ENCODE measurements around the gene TMX2.
A peak's percentile ranks its signal among the peaks of the same experiment; 100 is the strongest.
"Not testable (repeated sequence)": the region's sequence is repeated elsewhere in the genome, so short reads cannot be mapped to it uniquely, and the experiment has no call there.

Gene TMX2

GRCh38 chr11:57712256-57713150, at the start of gene TMX2:
TSS of gene TMX2 (plus strand) at chr11:57712593. CDS start at chr11:57712619, 26 bp downstream.
- peak; percentile 80 for DNase-seq (ENCODE audit: low read depth)

DNA sequence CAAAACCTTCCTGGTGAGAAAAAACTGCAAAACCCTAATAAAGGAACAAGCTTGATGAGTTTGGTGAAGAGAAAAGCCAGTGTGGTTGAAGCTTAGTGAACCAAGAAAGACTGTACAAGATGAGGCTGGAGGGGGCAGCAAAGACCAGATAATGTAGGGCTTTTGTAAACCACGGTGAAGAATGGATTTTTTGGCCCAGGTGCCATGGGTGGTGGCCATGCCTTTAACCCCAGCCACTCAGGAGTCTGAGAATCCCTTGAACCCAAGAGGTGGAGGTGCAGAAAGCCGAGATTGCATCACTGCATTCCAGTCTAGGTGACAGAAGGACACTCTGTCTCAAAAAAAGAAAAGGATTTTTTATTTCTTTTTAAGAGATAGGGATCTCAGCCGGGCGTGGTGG, 49.5 kb upstream of the TMX2 start:
- DNase-seq (ENCODE audit: low read depth) = no peak

DNA sequence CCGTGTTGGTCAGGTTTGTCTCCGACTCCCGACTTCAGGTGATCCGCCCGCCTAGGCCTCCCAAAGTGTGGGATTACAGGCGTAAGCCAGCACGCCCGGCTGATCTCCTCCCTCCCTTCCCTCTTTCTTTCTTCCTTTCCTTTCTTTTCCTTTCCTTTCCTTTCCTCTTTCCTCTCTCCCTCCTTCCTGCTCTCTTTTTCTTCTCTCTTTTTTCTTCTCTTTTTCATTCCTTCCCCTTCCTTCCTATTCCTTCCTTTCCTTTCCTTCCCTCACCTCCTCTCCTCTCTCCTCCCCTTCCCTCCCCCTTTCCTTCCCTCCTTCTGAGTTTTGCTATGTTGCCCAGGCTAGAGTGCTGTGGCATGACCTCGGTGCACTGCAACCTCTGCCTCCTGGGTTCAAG, 48.4 kb upstream of the TMX2 start:
- no peak for DNase-seq (ENCODE audit: low read depth)

GRCh38 chr11:57667117-57667735, 45.2 kb upstream of the TMX2 start:
- DNase-seq (ENCODE audit: low read depth) = peak; percentile 85

DNA sequence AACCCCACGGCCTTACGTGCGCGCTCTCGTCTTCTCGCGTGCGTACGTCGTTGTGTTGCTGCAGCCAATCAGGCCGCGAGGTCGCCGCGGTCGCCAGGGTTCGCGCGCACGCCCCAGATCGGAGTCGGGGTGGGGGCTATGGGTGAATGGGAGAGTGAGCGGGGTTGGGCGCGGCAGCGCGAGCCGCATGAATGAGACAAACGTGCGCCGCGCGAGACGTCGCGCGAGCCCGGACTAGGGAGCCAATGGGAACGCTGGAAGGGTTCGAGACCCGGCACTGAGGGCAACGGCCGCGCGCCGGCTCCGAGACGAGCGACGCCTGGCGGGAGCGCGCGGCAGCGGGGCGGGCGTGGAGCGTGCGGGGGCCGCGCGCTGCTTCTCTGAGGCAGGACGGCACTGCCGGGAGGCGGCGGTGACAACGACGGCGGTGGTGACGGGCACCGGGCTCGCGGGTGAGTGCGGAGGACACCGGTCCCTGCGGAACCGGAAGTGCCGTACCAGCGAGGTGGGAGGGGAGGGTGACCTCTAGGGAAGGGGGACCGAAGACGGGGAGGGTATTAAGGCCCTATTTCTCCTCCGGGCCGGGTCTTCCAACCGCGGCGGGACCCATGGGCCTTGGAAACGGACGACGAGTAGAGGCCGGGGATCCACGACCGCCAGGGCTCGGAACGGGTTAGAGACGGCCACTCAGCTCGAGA, 44.5 kb upstream of the TMX2 start, which contains the start of gene ZDHHC5:
Gene ZDHHC5 (plus strand): TSS at position 379 of the 698 bp plus-strand sequence. CDS start 4,977 bp downstream, outside the sequence.
- DNase-seq (ENCODE audit: low read depth) = peak; percentile 99

DNA sequence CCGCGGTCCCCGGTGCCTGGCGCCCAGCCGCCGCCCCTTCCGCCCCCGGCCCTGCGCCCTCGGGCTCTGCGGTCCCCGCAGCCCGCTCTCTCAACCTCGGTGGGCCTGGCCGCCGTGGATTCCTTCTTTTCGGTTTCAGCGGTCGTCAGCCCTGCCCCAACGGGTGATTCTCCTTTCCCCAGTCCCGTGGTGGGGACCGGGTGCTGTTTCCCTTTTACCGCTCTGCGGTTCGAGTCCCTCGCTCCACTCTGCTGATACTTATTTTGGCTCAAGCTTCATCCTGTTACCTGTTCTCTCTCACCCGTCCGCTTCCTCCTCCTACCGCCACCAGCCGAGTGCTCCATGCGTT, 44.0 kb upstream of the TMX2 start:
- no peak for DNase-seq (ENCODE audit: low read depth)

DNA sequence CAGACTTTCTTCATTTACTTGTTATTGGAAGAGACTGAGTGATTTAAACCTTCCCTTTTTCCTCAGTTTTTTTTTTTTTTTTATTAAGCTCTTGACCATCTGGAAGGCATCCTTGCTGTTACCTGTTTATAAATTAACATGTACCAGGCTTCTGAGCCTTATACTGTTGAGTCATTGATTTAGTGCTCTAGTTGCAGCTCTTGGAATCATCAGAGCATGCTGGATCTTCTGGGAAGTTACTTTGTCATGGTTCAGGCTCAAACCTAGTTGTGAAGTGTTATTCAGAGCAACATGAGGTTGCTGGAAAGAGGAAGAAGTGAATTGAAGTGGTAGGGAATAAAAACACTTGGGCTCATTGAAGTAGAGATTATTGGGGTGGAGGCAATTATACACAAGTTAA, 38.1 kb upstream of the TMX2 start:
- DNase-seq (ENCODE audit: low read depth) = no peak

DNA sequence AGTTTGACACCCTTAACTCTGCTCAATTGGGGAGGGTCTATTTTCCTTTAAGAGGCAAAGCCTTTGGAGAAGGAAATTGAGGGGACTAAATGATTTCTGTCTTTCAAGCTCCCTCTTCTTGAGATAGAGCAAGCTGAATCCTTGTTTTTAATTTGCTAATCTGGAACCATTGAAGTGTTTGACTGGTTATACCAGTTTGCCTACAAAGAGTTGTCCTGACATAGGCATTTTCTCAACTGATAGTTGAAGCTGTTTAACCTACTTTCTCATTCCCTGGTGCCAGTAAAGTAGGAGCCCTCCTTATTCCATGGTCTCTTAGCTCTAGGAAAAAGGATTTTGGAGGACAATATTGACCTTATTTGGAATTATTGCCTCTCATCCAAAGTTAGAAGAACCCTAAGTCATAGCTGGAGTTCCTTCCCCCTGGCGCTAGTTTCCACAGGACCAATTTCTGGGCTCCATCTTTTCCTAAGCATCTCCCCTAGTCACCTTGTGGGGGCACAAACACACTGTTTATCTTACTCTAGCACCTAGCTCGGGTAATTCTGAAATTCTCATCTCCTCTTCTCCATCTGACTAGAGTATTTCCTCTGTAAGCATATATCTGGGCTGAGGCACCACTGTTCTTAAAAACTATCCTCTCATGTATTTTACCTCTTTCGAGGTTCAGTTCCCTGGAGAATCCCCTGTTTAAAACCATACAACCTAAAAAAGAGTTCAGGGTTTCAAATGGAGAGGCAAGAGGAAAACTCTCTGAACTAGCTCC, 37.0 kb upstream of the TMX2 start:
- DNase-seq (ENCODE audit: low read depth) = no peak

DNA sequence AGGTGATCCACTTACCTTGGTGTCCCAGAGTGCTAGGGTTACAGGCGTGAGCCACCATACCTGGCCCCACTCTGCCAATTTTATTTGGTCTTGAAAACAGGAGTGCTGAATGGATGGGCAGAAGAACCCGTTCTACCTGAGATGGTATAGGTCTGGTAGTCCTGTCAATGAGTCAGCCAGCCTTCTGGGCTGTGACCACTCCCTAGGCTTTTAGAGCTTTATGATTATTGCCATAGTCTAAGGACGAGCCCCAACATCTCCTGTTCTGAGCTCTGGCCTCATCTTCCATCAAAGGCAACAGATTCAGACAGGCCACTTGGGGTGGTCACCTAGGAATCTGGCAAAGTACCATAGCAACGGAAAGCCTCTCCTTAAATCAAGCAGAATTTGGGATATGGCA, 33.0 kb upstream of the TMX2 start:
- no peak for DNase-seq (ENCODE audit: low read depth)

GRCh38 chr11:57680552-57680874, 31.9 kb upstream of the TMX2 start:
- DNase-seq (ENCODE audit: low read depth) = no peak

- no peak for DNase-seq (ENCODE audit: low read depth)
Observed at GRCh38 chr11:57681168-57681567, 31.2 kb upstream of the TMX2 start.

- DNase-seq (ENCODE audit: low read depth) = not testable (repeated sequence)
Observed at GRCh38 chr11:57690474-57690873, 21.9 kb upstream of the TMX2 start.

- DNase-seq (ENCODE audit: low read depth) = no peak
Observed at GRCh38 chr11:57698843-57699365, 13.5 kb upstream of the TMX2 start.

DNA sequence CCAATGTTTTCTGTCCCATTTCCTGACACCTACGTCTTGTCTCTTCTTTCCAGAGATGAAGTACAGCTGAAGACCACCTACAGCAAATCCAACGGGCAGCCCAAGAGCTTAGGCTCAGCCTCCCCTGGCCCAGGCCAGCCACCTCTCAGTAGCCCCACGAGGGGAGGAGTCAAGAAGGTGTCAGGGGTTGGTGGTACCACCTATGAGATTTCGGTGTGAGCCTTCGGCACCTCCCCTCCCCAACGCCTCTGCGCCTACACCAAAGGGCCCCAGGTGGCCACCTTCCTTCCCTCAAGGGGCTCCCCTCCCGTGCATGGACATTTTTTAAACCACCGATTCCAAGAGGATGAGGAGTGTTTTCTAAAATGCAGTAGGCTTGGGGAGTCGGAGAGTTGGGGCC, 12.6 kb upstream of the TMX2 start:
- DNase-seq (ENCODE audit: low read depth) = no peak

DNA sequence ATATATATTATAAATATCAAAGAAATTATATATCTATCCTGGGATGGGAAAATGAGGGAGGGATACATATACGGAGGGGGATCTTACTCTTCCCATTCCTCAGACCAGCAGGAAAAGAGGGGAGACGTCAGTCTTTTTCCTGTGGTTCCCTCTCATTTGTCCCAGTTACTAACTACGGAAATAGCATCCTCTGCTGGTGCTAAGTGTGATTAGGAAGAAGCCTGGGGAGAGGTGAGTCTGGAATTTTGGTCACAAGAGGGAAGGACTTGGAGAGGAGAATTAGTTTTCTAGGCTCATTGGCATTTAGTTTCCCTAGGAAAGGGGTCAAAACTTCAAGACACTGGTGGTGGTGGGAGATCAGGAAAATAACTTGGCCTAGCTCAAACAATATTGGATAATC, 12.0 kb upstream of the TMX2 start:
- no peak for DNase-seq (ENCODE audit: low read depth)

- DNase-seq (ENCODE audit: low read depth) = no peak
Observed at GRCh38 chr11:57703341-57703740, 9.1 kb upstream of the TMX2 start.

DNA sequence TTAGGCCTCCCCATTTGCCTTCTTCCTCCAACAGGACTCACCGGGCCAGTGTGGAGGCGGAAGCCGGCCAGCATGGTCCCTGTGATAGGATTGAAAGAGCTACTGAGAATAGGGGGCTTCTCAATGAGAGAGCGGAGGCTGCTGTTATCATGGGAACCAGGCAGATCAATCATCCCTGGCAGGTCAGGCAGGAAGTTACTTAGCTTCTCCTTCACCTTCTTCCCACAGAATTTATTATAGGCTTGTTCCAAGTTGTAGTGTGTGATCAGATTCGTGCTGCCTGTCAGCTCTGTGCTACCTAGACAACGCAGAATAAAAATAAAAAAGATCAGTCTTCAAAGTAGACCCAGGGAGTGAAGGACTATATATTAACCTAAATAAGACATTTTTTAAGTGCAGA, 7.5 kb upstream of the TMX2 start:
- DNase-seq (ENCODE audit: low read depth) = no peak

GRCh38 chr11:57705432-57705831, 7.0 kb upstream of the TMX2 start:
- DNase-seq (ENCODE audit: low read depth) = not testable (repeated sequence)

DNA sequence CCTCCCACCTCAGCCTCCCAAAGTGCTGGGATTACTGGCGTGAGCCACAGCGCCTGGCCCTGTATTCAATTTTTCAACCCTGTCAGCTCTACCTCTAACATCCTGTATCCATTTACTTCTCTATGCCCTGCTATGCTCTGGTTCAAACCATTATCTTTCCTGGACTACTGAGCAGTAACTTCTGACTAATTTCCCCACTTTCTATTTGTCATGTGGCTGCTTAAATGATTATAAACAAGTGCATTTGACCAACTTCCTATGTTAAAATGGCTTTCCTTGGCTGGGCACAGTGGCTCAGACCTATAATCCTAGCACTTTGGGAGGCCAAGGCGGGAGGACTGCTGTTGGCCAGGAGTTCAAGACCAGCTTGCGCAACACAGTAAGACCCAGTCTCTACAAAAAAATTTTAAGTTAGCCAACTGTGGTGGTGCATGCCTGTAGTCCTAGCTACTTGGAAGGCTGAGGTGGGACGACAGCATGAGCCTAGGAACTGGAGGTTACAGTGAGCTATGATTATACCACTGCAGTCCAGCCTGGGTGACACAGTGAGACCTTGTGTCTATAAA, 2.5 kb upstream of the TMX2 start:
- DNase-seq (ENCODE audit: low read depth) = no peak

DNA sequence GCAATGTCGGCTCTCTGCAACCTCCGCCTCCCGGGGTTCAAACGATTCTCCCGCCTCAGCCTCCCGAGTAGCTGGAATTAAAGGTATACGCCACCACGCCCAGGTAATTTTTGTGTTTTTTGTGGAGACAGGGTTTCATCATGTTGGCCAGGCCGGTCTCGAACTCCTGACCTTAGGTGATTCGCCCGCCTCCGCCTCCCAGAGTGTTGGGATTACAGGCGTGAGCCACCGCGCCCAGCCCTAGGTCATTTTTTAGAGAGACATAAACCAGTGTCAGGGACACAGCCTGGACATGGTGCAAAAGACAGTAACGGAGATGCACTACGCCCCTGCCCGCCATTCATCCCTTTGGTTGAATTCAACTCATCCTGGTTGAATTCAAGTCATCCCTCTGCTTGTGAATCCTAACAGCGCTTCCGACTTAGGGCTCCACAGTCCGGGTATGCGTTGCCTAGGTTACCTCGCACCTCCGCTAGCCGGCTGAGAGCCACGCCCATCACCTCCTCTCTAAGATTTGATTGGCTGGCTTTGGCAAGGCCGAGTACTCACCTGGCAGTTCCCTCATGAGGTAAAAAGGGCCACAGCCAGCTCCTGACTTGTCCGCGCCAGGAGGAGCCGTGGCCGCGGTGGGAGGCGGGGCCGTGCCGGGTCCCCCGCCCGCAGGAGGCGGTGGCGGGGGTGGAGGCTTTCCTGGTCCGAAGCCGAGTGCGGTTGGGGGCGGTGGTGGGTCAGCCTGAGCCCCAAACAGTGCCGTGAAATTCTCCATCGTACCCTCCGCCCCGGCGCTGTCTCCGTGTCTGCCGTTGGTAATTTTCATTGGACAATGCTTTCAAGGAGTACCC, 758 bp upstream of the TMX2 start, which contains the start of gene MED19:
Gene MED19 (minus strand): TSS at position 802 of the 842 bp plus-strand sequence. CDS start 36 bp downstream, at position 766.
- peak; percentile 50 for DNase-seq (ENCODE audit: low read depth)

- DNase-seq (ENCODE audit: low read depth) = no peak
Observed at GRCh38 chr11:57713835-57714234, 1.4 kb downstream of the TMX2 start.

All from stimulated activated CD8-positive, alpha-beta memory T cell treated with anti-CD3 and anti-CD28 coated beads, Interleukin-4, amount 100 ng/mL, for 24 hours (primary cell).